Central memory CD4-positive, alpha-beta T cell (primary cell): Measurements from ENCODE around the gene ADCYAP1.
"Not testable (repeated sequence)": the region's sequence is repeated elsewhere in the genome, so short reads cannot be mapped to it uniquely, and the experiment has no call there.

Experiments used
- DNase-seq: peaks from one replicate; pipeline ENCODE4 v3.0.0; 2022
- total RNA-seq, 3 experiments: gene quantifications; one replicate each; lab custom pipeline; 2026; lab: John Stamatoyannopoulos, UW

ADCYAP1 gene
- total RNA-seq, result 0 reads per million in 3 experiments

DNA sequence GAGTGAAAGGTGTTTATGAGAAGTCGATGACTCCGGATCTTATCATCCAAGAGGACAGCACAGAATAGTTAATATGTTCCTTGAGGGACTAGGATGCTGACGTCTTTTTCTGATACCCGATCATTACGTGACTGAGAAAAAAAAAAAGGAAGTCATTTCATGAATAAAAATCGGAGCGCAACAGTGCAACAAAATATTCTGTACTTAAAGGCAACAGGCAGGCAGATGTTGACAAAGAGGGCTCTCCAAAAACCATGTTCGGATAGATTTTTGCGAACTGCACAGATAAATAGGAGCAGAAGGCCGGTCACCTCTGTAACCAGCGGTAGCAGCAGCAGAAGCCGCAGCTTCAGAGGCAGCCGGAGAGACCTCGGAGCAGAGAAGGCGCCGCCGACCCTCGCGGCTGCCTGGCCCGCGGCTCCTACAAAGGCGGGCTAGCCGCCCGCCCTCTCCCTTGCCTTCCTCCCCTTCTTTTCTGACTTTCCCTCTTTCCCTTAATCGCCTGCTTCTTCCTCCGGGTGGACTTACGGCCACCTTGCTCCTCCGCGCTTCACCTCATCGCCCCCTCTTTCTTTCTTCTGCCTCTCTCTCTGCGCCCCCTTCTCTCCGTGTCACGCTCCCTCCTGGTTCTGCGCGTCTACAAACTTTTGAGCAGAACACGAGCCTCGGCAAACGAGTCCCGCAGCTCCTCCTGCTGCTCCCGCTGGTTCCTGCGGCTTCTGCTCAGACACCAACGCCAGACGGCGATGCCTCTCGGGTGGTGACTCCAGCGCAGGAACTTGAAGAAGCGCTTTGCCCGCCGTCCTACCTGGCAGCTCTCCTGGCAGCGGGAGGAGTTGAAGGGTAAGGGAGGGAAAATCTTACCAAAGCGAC, at the start of gene ADCYAP1:
TSS of gene ADCYAP1 (plus strand) at position 654 of the 873 bp plus-strand sequence. CDS start 516 bp downstream, outside the sequence.
- DNase-seq, result no peak

DNA sequence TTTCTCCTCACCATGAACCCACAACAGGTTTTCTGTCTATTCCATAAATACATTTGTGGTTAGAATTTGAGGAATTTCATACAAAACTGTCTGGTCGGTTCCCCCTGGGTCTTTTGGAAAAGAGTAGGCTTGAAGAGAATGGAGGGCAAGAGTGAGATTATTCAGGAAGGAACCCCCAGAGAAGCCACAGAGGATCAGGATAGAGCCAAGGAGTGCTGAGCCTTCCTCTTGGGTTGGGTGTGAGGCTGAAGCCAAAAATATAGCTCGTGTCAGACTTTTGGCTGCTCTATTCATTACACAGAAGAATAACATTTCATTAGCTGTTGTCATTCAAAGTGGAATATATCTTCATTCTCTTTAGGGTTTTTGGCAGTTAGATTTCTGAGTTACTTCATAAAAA, 46.7 kb upstream of the ADCYAP1 start:
- DNase-seq, result no peak

DNA sequence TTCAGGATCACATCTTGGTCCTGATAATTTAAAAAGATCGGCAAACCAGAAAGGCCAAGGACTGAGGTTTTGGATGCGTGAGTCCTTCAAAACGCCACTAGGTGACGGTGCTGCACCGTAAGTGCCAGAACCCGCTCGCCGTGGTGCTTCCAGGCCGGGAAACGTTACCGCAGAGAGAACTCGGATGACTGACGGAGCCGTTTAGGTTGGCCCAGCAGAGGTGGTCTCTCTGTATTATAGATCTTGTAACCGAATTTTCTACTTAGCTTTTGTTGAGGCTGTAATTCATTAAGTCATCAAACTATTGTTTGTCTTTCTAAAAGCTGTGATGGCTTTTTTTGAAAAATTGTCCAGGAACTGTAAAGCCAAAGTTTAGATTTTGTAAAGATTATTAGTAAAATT, 39.8 kb upstream of the ADCYAP1 start:
- peak; percentile 38 for DNase-seq

GRCh38 chr18:867257-867656, 37.4 kb upstream of the ADCYAP1 start:
- no peak for DNase-seq

GRCh38 chr18:873426-873825, 31.2 kb upstream of the ADCYAP1 start:
- not testable (repeated sequence) for DNase-seq

DNA sequence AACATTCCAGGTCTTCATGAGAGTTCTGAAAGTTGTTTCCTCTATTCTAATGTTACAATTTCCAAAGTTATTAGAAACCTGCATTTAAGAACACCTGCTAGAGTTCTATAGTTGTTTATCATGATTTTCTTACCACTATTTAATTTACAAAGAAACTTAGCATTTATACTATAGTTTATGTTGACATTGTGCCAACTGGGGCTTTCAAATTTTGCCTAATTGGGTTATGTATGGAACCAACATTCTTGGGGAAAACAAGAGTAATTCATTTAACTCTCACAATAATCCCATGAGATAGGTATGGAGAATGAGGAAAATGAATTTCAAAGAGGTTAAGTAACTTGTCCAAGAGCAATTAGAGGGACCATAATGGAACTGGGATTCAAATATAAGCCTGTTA, 28.8 kb upstream of the ADCYAP1 start:
- DNase-seq, result no peak

DNA sequence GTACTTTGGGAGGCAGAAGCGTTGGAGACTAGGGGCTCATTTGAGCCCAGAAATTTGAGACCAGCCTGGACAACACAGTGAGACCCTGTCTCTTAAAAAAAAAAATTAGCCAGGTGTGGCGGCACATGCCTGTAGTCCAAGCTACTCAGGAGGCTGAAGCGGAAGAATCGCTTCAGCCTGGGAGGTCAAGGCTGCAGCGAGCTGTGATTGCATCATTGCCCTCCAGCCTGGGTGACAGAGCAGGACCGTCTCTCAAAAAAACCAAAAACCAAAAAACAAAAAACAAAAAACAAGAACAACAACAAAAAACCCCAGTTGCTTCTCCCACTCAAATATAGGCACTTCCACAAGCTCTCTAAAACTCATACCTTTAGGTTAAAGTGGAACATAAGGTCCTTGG, 27.4 kb upstream of the ADCYAP1 start:
- DNase-seq, result no peak

DNA sequence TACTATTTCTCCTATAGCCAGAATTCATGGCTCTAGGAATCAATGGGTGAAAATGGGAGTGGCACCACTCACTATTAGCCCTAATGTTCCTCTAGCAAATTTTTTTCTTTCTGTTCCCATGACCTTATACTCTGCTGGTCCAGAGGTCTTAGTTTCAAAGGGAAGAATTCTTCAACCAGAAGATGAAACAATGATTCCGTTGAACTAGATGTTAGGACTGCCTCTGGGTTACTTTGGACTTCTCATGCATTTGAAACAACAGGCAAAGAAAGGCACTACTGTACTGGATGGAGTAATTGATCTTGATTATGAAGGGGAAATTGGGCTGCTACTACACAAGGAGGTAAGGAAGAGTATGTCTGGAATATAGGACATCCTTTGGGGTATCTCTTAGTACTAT, 18.6 kb upstream of the ADCYAP1 start:
- DNase-seq, result no peak

- DNase-seq, result no peak
Measured at GRCh38 chr18:887716-888115, 17.0 kb upstream of the ADCYAP1 start.

DNA sequence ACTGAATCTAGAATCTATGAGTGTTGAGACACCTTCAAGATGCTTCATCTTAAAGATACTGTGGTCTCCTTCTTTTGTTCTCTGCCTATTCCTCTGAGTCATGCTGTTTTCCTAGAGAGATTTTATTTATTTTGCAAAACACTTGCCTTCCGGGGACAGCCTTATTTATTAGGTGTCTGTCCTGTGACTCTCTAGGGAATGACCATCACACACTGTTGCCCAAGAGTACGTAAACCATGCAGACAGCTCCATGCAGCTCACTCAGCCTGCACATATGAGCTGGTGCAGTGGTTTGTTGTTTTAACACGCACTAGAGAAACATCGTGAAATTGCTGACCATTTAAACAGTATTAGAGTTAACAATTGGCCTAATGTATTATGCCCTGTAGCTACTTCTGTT, 12.4 kb upstream of the ADCYAP1 start:
- DNase-seq, result no peak

DNA sequence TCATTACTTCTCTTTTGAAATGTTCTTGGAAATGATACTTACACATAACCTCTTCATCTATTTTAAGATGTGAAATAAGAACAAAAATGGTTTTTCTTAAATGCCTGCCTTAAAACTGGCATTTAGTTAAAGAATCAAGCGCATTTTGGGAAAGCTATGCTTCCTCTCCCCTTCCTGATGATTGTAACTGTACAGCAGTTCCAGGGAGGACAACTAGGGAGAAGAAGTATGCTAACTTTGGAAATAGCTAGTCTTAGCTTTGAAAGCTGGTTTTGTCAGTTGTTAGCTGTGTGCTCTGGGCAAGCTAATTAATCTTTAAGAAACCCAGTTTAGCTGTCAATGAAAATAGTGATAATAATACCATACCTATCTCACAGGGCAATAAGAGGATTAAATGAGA, 8.4 kb upstream of the ADCYAP1 start:
- DNase-seq, result no peak

DNA sequence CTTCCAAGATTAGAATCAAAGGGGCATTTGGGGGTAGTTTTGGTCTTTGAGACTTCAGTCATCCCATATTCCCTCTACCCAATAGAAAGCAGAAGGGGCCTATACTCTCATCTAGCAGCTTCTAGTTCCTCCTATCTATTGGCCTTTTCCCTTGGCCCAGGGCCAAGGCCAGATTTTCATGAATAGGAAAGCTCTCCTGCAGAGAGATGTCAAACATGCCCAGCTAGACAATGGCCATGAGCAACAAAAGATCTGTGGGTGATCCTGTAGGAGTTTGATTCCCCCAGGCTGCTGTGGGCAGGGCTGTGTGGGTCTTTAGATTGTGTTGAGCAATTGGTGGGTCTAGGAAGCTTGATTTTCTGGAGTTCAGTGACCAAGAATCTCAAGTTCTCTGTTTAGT, 2.9 kb upstream of the ADCYAP1 start:
- DNase-seq, result no peak

GRCh38 chr18:902229-902628, 2.4 kb upstream of the ADCYAP1 start:
- DNase-seq, result no peak

DNA sequence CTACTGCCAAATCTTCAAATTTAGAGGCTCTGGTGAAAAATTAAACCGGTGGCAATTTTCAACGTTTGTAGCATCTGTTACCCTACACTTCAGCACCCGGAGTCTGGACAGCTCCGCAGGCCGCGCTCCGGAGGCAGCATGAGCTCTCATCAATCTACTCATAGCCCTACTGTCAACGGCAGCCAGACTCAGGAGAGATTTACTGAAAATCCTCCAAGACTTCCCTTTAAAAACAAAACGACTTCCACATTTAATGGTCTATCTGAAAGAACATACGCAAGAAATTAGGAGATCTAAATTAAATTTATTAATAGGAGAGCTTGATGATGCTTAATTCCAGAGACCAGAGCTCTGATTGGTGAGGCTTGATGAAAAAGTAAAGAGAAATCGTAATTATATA, 970 bp upstream of the ADCYAP1 start:
- no peak for DNase-seq

DNA sequence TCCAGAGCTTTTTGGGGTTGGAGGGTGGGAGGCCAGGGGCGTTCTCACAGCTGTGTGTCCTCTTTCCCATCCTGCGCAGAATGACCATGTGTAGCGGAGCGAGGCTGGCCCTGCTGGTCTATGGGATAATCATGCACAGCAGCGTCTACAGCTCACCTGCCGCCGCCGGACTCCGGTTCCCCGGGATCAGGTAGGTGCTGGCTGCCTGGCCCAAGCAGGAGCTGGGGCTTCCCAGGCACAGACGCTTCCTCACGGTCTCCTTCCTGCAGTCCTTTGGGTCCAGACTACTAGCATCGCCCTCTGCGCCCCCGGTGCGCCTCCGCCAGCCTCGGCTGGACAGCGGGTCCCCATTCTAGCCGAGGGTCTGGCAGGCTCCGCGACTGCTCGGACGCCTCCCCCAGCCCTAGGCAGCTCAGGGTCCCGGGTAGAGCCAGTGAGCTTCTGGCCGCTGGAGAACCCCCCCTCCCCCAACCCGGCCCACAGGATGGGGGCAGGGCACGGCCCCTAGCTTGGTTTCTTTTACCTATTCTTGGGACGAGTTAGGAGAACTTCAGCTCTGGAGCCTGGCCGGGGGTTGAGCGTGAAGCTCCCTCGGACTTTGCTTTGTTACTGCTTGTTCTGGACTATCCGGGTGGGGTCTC, 756 bp downstream of the ADCYAP1 start:
- no peak for DNase-seq

DNA sequence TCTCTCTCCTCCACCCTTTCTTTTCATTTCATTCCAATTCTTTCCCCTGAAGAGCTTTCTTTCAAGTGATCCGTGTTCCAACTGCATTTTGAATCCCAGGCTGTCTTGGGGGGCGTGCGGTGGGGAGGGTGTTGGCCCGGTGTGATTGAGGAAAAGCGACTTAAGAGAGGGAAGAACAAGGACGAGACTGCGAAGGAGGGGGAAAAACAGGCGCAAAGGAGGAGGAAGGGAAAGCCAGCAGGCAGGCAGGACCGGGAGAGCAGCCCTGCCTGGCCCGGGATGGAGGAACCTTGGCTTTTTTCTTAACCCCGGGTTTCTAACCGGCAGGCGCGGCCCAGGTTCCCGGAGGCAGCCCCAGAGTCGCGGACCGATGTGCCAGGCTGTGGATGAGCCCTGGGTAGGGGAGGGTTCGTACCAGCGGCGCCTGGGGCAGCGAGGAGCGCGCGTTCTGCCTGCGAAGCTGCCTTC, 1.3 kb downstream of the ADCYAP1 start:
- DNase-seq, result no peak

DNA sequence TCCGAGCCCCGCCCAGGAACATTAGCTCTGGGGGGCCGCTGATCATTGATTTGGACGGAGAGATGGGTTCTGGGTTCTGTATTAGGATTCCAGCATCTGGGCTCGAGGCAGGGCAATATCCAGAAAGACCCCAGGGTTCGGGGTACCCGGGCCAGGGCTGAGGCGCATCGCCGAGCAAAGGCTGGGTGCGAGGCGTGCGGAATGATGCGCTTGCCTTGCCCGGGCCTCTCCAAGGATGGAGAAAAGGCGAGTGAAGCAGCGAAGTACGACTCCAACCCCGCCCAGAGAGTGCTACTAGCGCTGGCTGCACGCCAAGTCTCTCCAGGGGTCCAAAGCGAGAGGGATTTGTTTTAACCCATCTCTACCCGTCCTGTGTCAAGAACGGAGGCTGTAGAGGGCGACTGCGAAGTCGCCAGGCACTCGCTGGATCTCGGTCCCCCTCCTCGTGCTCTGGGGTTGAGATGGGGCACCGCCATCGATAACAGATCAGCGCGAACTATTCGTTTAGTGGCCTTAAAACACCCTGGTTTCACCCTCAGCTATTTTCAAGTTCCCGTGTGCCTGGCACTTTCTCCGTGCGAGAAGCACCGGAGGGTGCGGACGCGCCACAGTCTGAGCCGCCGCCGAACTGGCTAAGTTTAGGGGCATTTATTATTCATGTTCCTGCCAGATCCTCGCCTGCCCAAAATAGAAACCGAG, 1.9 kb downstream of the ADCYAP1 start:
- no peak for DNase-seq

DNA sequence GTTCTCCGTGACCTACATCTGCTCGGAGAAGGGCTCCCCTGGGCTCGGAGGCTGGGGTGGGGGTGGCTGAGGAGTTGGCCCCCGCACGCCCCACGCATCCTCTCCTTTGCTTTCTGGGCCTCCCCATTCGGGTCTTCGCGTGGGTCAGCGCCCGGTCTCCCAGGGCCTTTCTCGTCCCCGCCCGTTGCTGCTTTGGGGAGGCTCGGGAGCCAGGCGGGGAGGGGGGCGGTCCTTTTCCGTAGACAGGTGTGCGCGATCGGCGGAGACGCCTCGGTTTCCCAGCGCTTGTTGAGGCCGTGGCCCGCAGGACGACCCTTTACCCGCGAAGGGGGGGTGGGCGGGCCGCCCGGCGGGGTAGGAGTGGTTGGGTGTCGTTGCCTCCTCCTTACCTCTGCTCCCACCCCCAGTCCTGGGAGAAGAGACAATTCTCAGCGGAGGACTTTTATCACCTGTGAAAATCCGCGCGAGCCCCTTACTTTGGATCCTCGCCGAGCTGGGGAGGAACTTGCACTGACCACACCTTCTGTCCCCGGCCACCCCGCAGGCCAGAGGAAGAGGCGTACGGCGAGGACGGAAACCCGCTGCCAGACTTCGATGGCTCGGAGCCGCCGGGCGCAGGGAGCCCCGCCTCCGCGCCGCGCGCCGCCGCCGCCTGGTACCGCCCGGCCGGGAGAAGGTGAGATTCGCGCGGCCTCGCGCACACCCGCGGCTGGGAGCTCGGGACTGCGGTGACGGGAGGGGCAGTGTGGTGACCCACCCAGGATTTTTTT, 2.6 kb downstream of the ADCYAP1 start:
- no peak for DNase-seq

DNA sequence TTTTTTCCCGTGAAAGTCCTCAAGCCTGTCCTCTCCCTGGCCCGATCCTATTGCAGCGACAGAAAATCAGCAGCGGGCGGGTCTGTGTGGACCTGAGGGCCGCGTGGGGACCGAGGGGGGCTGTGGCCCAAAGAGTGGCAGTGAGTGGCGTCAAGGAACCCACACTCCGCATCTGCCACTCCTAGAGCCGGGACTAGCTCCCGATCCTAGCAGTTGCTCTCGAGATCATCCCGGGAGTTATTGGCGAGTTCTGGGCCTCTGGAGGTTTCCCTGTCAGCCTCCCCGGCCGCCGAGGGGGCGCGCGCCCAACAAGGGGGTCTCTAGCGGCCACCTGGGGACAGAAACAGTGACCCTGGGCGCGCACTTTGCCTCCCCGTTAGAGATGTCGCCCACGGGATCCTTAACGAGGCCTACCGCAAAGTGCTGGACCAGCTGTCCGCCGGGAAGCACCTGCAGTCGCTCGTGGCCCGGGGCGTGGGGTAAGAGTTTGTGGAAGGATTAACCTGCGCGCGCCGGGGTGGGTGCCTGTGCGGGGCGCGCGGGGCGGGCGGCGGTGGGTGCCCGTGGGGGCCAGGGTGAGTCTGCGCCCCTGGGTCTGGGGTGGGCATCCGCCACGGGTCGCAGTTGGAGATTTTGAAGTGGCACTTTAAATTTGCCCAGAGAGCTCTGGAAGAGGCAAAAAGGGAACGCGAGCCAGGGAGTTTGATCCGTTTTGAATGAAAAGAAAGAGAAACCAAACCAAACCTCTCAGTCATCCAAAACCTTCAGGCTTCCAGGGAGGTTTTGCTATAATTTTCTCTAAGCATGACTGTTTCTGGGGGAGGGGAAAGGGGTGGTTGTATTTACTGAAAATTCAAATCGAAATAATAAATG, 3.5 kb downstream of the ADCYAP1 start:
- DNase-seq, result no peak

DNA sequence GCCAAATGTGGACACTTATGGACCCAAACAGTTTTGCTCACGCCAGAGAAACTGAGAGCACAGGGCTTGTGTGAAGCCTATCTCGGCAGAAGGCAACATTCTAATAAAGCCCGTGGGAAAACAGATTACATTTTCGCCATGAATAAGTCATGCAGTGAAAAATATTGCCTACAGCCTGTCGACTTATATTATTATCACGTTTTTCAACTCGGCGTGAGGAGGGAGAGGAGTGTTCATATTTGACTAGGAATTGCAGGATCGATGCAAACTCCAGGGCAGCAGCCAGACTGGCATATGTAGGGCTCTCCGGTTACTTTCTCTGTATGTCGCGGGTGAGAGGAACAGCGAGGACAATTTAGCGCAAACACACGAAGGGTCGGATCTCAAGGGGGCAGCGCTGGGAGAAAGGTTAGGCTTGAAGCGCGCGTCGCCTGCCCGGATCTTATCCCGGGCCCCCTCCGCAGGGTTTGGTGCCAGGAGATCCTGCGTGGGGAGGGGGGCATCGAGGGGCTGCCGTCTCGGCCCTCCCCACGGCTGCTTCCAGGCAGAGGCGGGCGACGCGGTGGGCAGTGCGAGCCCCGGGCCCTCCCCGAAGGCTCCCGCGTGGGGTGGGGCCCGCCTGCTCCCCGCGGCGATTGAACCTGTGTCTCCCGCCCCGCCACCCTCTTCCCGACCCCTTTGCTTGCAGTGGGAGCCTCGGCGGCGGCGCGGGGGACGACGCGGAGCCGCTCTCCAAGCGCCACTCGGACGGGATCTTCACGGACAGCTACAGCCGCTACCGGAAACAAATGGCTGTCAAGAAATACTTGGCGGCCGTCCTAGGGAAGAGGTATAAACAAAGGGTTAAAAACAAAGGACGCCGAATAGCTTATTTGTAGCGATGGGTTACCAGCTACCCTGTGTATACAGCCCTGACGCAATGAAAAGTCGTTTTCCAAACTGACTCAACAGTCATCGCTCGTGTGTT, 4.4 kb downstream of the ADCYAP1 start:
- DNase-seq, result no peak
